ENCODE measurements around the gene OR56B1.

GRCh38 chr11:5690216-5690615 is 46.0 kb upstream of the OR56B1 start:
- TF ChIP-seq PAX5 (IDR thresholded peaks at IDR 0.05; ENCODE audit: insufficient read depth, low read length, severe bottlenecking) (no peak), POLR2AphosphoS5 (IDR thresholded peaks at IDR 0.05; ENCODE audit: low read depth, low read length) (no peak; the same call in 1 of the 2 replicates)
